Measurements from ENCODE around the gene L3MBTL2. TPM values are rescaled to one million over a fixed set of nuclear protein-coding genes. Genes with fewer than 3 reads are reported as not detected.

Gene L3MBTL2
- polyA plus RNA-seq, 3 donors: 13.6 to 15.2 (median 14.0) TPM

GRCh38 chr22:41242396-41243117 lies 37.4 kb downstream of the L3MBTL2 start:
- TF ChIP-seq CTCF (IDR thresholded peaks at IDR 0.05): no peak
- H3K4me3 Mint-ChIP-seq: no peak overlapping the region
- peaks cover 23 to 45% of the 10 kb centered on the region in 2 donors for H3K36me3 Mint-ChIP-seq
- H3K4me3 ChIP-seq (replicated peaks in 1 of 3; ENCODE audit: low read depth in 2 of 3, low read length in 3 of 3): no peak overlapping the region
- peaks cover 0 to 3% (median 0%) of the 10 kb centered on the region in 7 donors for H3K9me3 Mint-ChIP-seq
- peaks cover 24 to 38% of the 10 kb centered on the region in 2 donors for H3K36me3 ChIP-seq (replicated peaks in 1 of 2; ENCODE audit: control insufficient read depth in 1 of 2, insufficient read depth in 2 of 2, low read length in 2 of 2)
- 97% methylated on average over 17 of the region's 18 CpGs for WGBS (ENCODE audit: insufficient coverage)
- H3K27me3 Mint-ChIP-seq (ENCODE audit: low read depth in 3 of 3): peaks cover 0 to 6% (median 4%) of the 10 kb centered on the region in 3 donors
- no peaks in the 10 kb centered on the region for H4K20me1 ChIP-seq (ENCODE audit: insufficient read depth, low read length)
- no peak overlapping the region for H2AFZ ChIP-seq (ENCODE audit: insufficient read depth, low read depth, low read length, poor library complexity, severe bottlenecking)
- peaks cover under 1 to 9% of the 10 kb centered on the region in 2 donors for H3K4me1 ChIP-seq (ENCODE audit: control insufficient read depth in 1 of 2, insufficient read depth in 2 of 2, low read length in 2 of 2)
- no peaks in the 10 kb centered on the region for H3K27me3 ChIP-seq (ENCODE audit: control insufficient read depth in 2 of 2, insufficient read depth in 2 of 2, low read length in 2 of 2)
- no peak overlapping the region for H3K27ac ChIP-seq (ENCODE audit: low read depth in 1 of 2, low read length in 2 of 2)
- no peak overlapping the region for H3K4me2 ChIP-seq (replicated peaks; ENCODE audit: extremely low read depth, low read length, poor library complexity, severe bottlenecking)
- no peaks in the 10 kb centered on the region for H3K4me1 Mint-ChIP-seq
- peak overlapping the region in 2 of 7 donors; percentile 37 to 48 for H3K27ac Mint-ChIP-seq
- DNase-seq: no peak
- no peak overlapping the region for H3K9ac ChIP-seq (ENCODE audit: insufficient read depth, low read length, poor library complexity, severe bottlenecking)
- no peaks in the 10 kb centered on the region for H3K79me2 ChIP-seq (ENCODE audit: insufficient read depth, low read length)
- H3K9me3 ChIP-seq (replicated peaks in 1 of 2; ENCODE audit: control insufficient read depth in 1 of 2, insufficient read depth in 1 of 2, low read length in 2 of 2): no peaks in the 10 kb centered on the region
- intact Hi-C loops (cut with micrococcal nuclease): no loop called here

GRCh38 chr22:41243361-41243760 lies 38.2 kb downstream of the L3MBTL2 start:
- Histone ChIP-seq H4K20me1 (ENCODE audit: insufficient read depth, low read length) (no peaks in the 10 kb centered on the region), H3K4me1 (ENCODE audit: control insufficient read depth in 1 of 2, insufficient read depth in 2 of 2, low read length in 2 of 2) (peaks cover 0 to 2% of the 10 kb centered on the region in 2 donors), H3K27ac (ENCODE audit: low read depth in 1 of 2, low read length in 2 of 2) (no peak overlapping the region), H2AFZ (ENCODE audit: insufficient read depth, low read depth, low read length, poor library complexity, severe bottlenecking) (no peak overlapping the region), H3K36me3 (replicated peaks in 1 of 2; ENCODE audit: control insufficient read depth in 1 of 2, insufficient read depth in 2 of 2, low read length in 2 of 2) (peaks cover 32 to 46% of the 10 kb centered on the region in 2 donors), H3K9me3 (replicated peaks in 1 of 2; ENCODE audit: control insufficient read depth in 1 of 2, insufficient read depth in 1 of 2, low read length in 2 of 2) (no peaks in the 10 kb centered on the region), H3K9ac (ENCODE audit: insufficient read depth, low read length, poor library complexity, severe bottlenecking) (no peak overlapping the region), H3K79me2 (ENCODE audit: insufficient read depth, low read length) (no peaks in the 10 kb centered on the region), H3K27me3 (ENCODE audit: control insufficient read depth in 2 of 2, insufficient read depth in 2 of 2, low read length in 2 of 2) (no peaks in the 10 kb centered on the region), H3K4me2 (replicated peaks; ENCODE audit: extremely low read depth, low read length, poor library complexity, severe bottlenecking) (no peak overlapping the region), H3K4me3 (replicated peaks in 1 of 3; ENCODE audit: low read depth in 2 of 3, low read length in 3 of 3) (no peak overlapping the region)
- H3K4me1 Mint-ChIP-seq: no peaks in the 10 kb centered on the region
- no peak for DNase-seq
- H3K27me3 Mint-ChIP-seq (ENCODE audit: low read depth in 3 of 3): peaks cover 0 to 6% (median 4%) of the 10 kb centered on the region in 3 donors
- H3K36me3 Mint-ChIP-seq: peaks cover 27 to 50% of the 10 kb centered on the region in 2 donors
- intact Hi-C loops (cut with micrococcal nuclease): no loop called here
- WGBS (ENCODE audit: insufficient coverage): 100% methylated on average over 1 of the region's 6 CpGs
- no peak for TF ChIP-seq CTCF (IDR thresholded peaks at IDR 0.05)
- H3K27ac Mint-ChIP-seq: no peak overlapping the region
- H3K9me3 Mint-ChIP-seq: peaks cover 0 to 3% (median 0%) of the 10 kb centered on the region in 7 donors
- H3K4me3 Mint-ChIP-seq: no peak overlapping the region

All from CD14-positive monocyte (primary cell).